HEK293 (cell line): Measurements from ENCODE around the gene MAZ.

Experiments used
- HOXA7 ChIP-seq: sonication (generic); formaldehyde crosslinking; IDR thresholded peaks from 2 replicates; pipeline ENCODE4 v1.8.1; 2022; ENCODE audit warnings: missing genetic modification reagents, borderline replicate concordance
- ZNF146 ChIP-seq: fragments of 450-650 bp; formaldehyde crosslinking; IDR thresholded peaks from 2 replicates; pipeline ENCODE4 v1.5.1; 2016; ENCODE audit warnings: missing biosample characterization, missing genetic modification characterization
- ZNF292 ChIP-seq: fragments of 450-650 bp; formaldehyde crosslinking; IDR thresholded peaks from 2 replicates; pipeline ENCODE4 v1.5.1; 2016; ENCODE audit warnings: low read depth, missing biosample characterization, missing genetic modification characterization, borderline replicate concordance
- ZNF335 ChIP-seq: fragments of 450-650 bp; formaldehyde crosslinking; conservative IDR thresholded peaks from 2 replicates; pipeline ENCODE4 v1.5.1; 2016; ENCODE audit warnings: missing biosample characterization, missing genetic modification characterization
- ZNF501 ChIP-seq: fragments of 450-650 bp; formaldehyde crosslinking; IDR thresholded peaks from 2 replicates; pipeline ENCODE4 v1.5.1; 2016; ENCODE audit warnings: missing biosample characterization, missing genetic modification characterization
- ZNF76 ChIP-seq: fragments of 450-650 bp; formaldehyde crosslinking; IDR thresholded peaks from 2 replicates; pipeline ENCODE4; 2016; ENCODE audit warnings: low read depth, missing biosample characterization, missing genetic modification characterization, borderline replicate concordance
- TF ChIP-seq, protein P1 (sequence below): fragments of 450-650 bp; formaldehyde crosslinking; IDR thresholded peaks from 2 replicates; pipeline ENCODE4 v1.5.1; 2016; ENCODE audit warnings: missing biosample characterization, missing genetic modification characterization
- TF ChIP-seq, protein P2 (sequence below): fragments of 450-650 bp; formaldehyde crosslinking; IDR thresholded peaks from 2 replicates; pipeline ENCODE4 v1.5.1; 2016; ENCODE audit warnings: missing biosample characterization, missing genetic modification characterization
- TF ChIP-seq, protein P3 (sequence below): fragments of 450-650 bp; formaldehyde crosslinking; IDR thresholded peaks from 2 replicates; pipeline ENCODE4 v1.5.1; 2017; ENCODE audit warnings: missing biosample characterization, missing genetic modification characterization

- TF ChIP-seq HOXA7 (CRISPR knock-in tag) (no peak), ZNF335 (tag by site-specific recombination) (peak; percentile 13; the same call in 1 of the 2 replicates), ZNF76 (tag by site-specific recombination) (no peak), ZNF292 (tag by site-specific recombination) (no peak), ZNF146 (tag by site-specific recombination) (no peak), ZNF501 (no peak)
- TF ChIP-seq, protein P1, sequence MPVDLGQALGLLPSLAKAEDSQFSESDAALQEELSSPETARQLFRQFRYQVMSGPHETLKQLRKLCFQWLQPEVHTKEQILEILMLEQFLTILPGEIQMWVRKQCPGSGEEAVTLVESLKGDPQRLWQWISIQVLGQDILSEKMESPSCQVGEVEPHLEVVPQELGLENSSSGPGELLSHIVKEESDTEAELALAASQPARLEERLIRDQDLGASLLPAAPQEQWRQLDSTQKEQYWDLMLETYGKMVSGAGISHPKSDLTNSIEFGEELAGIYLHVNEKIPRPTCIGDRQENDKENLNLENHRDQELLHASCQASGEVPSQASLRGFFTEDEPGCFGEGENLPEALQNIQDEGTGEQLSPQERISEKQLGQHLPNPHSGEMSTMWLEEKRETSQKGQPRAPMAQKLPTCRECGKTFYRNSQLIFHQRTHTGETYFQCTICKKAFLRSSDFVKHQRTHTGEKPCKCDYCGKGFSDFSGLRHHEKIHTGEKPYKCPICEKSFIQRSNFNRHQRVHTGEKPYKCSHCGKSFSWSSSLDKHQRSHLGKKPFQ (tag by site-specific recombination), result no peak
- TF ChIP-seq, protein P2, sequence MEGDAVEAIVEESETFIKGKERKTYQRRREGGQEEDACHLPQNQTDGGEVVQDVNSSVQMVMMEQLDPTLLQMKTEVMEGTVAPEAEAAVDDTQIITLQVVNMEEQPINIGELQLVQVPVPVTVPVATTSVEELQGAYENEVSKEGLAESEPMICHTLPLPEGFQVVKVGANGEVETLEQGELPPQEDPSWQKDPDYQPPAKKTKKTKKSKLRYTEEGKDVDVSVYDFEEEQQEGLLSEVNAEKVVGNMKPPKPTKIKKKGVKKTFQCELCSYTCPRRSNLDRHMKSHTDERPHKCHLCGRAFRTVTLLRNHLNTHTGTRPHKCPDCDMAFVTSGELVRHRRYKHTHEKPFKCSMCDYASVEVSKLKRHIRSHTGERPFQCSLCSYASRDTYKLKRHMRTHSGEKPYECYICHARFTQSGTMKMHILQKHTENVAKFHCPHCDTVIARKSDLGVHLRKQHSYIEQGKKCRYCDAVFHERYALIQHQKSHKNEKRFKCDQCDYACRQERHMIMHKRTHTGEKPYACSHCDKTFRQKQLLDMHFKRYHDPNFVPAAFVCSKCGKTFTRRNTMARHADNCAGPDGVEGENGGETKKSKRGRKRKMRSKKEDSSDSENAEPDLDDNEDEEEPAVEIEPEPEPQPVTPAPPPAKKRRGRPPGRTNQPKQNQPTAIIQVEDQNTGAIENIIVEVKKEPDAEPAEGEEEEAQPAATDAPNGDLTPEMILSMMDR (tag by site-specific recombination), result no peak
- TF ChIP-seq, protein P3, sequence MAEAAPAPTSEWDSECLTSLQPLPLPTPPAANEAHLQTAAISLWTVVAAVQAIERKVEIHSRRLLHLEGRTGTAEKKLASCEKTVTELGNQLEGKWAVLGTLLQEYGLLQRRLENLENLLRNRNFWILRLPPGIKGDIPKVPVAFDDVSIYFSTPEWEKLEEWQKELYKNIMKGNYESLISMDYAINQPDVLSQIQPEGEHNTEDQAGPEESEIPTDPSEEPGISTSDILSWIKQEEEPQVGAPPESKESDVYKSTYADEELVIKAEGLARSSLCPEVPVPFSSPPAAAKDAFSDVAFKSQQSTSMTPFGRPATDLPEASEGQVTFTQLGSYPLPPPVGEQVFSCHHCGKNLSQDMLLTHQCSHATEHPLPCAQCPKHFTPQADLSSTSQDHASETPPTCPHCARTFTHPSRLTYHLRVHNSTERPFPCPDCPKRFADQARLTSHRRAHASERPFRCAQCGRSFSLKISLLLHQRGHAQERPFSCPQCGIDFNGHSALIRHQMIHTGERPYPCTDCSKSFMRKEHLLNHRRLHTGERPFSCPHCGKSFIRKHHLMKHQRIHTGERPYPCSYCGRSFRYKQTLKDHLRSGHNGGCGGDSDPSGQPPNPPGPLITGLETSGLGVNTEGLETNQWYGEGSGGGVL (tag by site-specific recombination), result no peak
Measured at GRCh38 chr16:29791845-29792807, 14.2 kb upstream of the MAZ start.
